Measurements from ENCODE around the gene GPNMB.
"Not testable (repeated sequence)": the region's sequence is repeated elsewhere in the genome, so short reads cannot be mapped to it uniquely, and the experiment has no call there.

The GPNMB gene

DNA sequence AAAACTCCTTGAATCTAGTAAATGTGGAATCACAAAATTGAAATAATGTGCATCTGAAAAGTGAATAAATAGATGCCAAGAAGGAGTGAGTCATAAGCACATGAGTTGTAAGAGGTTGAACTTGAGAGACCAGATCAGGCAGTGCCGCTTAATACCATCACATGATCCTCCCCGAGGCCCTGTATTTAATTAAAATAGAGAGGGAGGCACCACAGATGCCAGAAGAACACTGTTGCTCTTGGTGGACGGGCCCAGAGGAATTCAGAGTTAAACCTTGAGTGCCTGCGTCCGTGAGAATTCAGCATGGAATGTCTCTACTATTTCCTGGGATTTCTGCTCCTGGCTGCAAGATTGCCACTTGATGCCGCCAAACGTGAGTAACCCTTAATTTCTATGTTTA is at the start of gene GPNMB:
GPNMB (plus strand) TSS at position 221 of the 400 bp plus-strand sequence; CDS start at position 304, 83 bp downstream.
- no peak for DNase-seq (ENCODE audit: low spot score)

DNA sequence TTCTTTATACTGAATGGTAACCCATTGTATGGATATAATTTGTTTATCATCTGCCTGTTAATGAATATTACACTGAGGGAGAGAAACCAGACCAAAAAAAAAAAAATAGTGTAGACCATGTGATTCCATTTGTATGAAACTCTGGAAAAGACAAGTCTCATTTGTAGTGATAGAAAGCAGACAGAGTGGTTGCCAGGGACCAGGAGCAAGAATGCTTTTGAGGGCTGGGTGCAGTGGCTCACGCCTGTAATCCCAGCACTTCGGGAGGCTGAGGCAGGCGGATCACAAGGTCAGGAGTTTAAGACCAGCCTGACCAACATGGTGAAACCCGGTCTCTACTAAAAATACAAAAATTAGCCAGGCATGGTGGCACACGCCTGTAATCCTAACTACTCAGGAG is 48.8 kb upstream of the GPNMB start:
- not testable (repeated sequence) for DNase-seq (ENCODE audit: low spot score)

- DNase-seq (ENCODE audit: low spot score), result no peak
Observed at GRCh38 chr7:23200331-23200730, 46.2 kb upstream of the GPNMB start.

DNA sequence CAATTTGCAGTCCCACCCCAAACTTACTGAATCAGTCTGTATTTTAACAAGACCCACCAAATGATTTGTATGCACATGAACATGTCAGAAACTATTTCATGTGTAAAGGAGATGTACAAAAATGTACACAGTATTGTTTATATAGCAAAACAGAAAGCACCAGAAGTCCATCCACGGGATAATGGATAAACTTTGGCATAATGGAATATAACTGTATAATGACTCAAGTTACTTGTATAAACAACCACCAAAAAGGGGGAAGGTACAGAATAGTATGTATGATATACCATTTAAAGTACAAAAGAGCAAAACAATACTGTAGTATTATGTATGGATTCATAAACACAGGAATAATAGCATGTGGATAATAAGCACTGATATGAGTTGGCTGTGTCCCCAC is 42.3 kb upstream of the GPNMB start:
- DNase-seq (ENCODE audit: low spot score), result no peak

DNA sequence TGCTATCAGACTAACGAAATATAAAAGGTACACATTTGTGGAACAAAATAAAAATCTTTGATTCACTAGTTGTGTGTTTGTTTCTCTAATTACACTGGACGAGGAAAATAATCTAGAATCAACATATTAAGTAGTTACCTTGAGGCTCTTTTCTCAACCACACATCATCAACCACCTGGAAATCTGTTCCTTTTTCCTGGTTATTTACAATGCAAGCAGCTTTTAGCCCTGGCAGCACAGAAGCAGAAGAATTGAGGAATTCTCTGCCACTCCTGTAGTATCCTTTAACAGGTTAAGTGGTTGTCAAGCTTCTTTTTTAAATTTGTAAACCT is 41.0 kb upstream of the GPNMB start:
- DNase-seq (ENCODE audit: low spot score), result no peak

- DNase-seq (ENCODE audit: low spot score), result no peak
Observed at GRCh38 chr7:23205909-23206767, 40.4 kb upstream of the GPNMB start.

- no peak for DNase-seq (ENCODE audit: low spot score)
Observed at GRCh38 chr7:23207021-23207420, 39.6 kb upstream of the GPNMB start.

GRCh38 chr7:23207884-23208283 is 38.7 kb upstream of the GPNMB start:
- no peak for DNase-seq (ENCODE audit: low spot score)

DNA sequence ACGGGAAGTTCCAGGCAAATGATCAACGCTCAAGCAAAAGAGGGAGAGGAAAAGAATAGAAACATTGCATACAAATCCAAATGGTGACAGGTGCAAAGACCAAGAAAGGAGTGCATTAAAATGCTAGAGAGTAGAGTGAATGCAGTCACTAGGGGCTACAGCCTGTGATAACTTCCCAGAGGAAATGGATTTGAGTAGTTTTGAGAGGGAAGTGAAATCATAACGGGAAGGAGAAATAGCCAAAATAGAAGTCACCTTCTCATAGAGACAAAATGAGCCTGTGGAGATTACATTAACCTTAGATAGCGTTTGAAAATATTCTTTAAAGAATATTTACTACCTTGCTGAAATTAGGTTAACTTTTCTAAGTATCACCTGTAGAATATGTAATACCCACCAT is 38.3 kb upstream of the GPNMB start:
- no peak for DNase-seq (ENCODE audit: low spot score)

DNA sequence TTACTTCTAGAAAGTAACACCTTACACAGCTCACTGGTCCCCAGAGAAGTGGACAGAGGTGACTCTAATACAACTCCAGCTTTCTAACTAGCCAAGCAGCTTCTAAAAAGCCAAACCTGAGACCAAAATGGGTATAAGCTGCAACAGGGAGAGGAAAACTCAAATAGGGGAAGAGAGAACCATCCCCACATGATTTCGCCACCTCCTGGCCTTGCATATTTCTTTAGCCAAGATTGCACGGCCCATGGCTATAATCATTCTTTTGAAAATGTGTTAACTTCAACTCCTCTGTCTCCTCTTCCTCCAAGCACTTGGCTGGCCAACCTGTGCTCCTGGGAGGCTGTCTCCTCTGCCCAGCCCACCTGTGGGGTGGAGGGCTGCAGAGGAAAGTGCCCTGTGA is 36.1 kb upstream of the GPNMB start:
- no peak for DNase-seq (ENCODE audit: low spot score)

DNA sequence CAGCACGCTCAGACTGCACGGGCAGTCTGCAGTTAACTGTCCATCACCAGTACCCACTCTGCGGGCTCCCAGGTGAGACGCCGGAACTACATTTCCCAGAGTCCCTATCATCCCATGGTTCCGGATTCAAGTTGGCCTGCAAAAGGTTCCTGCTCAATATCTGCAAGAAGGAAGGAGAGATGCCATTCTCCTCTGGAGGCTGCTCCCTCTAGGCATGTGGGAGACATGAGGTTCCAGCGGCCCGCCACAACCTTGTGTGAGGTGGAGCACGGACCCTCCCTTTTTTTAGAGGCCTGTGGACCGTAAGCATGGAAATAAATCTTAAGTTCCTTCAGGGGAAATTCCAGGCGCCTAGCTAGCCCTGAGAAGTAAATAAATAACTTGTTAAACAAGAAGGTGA is 35.0 kb upstream of the GPNMB start:
- no peak for DNase-seq (ENCODE audit: low spot score)

- DNase-seq (ENCODE audit: low spot score), result no peak
Observed at GRCh38 chr7:23212395-23212794, 34.2 kb upstream of the GPNMB start.

DNA sequence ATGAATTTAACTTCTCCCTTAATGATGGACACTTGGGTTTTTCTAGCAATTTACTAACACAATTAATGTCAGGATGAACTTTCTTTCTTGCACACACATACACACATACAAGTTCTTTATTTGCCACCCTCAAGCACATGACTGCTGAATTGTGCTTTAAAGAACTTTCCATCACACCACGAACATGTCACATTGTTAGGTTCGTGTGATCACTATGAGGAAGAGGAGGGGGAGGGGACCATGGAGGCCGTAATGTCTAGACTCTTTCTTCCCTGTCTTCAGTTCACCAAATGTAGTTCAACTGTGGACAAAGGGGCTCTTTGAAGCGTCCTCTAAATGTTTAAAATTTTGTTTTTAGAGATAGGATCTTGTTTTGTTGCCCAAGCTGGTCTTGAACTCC is 33.7 kb upstream of the GPNMB start:
- DNase-seq (ENCODE audit: low spot score), result no peak

GRCh38 chr7:23213755-23214154 is 32.8 kb upstream of the GPNMB start:
- DNase-seq (ENCODE audit: low spot score), result no peak

- DNase-seq (ENCODE audit: low spot score), result no peak
Observed at GRCh38 chr7:23214423-23214822, 32.2 kb upstream of the GPNMB start.

DNA sequence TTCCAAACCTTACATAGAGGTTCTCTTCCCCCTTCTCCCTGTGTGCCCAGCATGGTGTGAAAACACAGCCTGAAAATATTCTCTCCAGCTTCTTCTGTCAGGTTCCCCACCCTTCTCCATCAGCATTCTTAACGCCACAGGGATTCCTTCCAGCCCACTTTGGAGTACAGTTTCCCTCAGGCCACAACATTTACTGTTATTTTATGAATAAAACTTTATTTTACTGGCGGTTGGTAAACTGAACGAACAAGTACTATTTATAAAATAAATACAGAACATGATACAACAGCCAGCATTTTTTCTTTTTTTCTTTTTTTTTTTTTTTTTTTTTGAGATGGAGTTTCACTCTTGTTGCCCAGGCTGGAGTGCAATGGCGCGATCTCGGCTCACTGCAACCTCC is 31.6 kb upstream of the GPNMB start:
- DNase-seq (ENCODE audit: low spot score), result no peak

GRCh38 chr7:23216021-23216420 is 30.6 kb upstream of the GPNMB start:
- no peak for DNase-seq (ENCODE audit: low spot score)

- DNase-seq (ENCODE audit: low spot score), result no peak
Observed at GRCh38 chr7:23218196-23218595, 28.4 kb upstream of the GPNMB start.

DNA sequence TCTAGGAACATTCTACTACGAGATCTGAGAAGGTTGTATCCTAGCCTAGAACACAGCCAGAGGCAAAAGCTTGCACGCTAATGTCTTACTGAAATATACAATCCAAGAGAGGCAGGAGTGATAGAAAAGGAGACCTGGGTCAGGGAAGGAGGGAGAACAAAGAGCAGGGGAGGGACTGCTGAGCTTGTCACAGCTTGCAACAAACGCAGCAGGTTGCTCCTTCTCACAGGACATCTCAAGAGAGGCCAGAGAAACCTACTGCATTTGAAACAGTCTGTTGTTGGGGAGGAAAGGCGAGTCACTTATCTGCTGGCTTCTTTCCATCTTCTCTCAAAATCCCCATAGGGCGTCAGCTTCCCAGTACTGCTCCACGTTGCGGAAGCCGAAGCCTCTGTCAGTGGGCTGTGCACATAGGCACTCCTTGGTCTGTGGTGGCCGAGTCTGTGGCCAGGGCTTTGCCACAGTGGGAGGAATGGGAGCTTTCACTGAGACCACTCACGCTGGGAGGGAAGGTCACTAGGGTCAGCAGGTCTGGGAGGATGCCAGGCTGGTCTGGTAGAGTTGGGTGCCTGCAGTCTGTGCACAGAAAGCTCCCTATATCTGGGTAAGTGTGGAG is 25.8 kb upstream of the GPNMB start:
- no peak for DNase-seq (ENCODE audit: low spot score)

- no peak for DNase-seq (ENCODE audit: low spot score)
Observed at GRCh38 chr7:23222439-23223030, 24.0 kb upstream of the GPNMB start.

GRCh38 chr7:23224364-23224763 is 22.2 kb upstream of the GPNMB start:
- not testable (repeated sequence) for DNase-seq (ENCODE audit: low spot score)

GRCh38 chr7:23226844-23227450 is 19.6 kb upstream of the GPNMB start:
- no peak for DNase-seq (ENCODE audit: low spot score)

GRCh38 chr7:23228412-23228811 is 18.2 kb upstream of the GPNMB start:
- DNase-seq (ENCODE audit: low spot score), result no peak
